HG03103 (cell line): ENCODE results near the gene ADCY5.

Source experiments
- ATAC-seq: cut with Tn5 transposase; IDR thresholded peaks from one replicate; pipeline ENCODE4 v1.9.1; 2021; ENCODE audit warnings: low read depth; ENCODE audit not compliant: unreplicated experiment

Gene ADCY5

DNA sequence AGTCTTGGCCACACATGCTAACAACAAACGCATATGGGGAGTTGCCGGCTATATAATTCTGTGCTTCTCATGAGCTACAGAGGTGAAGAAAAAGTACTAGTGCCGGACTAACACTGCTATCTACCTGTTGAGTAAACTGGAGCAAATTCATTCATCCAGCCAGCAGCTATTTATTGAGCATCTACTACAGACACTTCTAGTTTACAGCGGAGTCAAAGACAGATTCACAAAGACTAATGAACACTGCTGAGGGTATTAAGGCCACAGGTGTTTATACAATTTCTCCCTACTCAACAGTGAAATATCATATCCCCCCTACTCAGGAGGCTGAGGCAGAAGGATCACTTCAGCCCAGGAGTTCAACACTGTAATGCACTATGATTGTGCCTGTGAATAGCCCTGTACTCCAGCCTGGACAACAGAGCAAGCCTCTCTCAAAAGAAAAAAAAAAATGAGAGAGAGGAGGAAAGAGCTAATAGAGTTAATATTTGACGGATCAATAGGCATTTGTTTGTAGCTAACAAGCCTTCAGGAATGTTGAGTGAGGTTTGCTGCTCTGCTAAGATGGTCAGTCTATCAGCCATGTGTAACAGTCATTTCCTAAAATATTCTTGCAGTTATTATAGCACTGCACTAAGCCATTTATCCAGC lies 17.8 kb downstream of the ADCY5 start:
- no peak for ATAC-seq

DNA sequence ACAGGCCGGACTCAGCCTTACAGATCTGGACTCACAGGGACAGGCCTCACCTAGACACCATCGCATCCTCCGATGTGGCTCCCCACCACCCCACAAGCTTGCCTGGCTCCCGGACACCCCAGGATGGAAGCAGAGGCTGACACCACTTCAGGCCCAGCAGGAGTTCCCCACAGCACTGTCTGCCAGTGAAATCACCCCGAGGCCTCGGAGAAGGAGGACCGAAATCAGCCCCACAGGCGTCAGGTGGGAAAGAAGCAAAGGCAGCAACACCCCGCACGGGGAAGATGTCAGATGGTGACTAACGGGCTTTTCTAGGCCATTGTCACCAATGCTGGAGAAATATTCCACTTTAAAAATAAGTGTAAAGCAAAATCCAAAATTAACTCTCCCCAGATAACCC lies 18.6 kb downstream of the ADCY5 start:
- no peak for ATAC-seq

DNA sequence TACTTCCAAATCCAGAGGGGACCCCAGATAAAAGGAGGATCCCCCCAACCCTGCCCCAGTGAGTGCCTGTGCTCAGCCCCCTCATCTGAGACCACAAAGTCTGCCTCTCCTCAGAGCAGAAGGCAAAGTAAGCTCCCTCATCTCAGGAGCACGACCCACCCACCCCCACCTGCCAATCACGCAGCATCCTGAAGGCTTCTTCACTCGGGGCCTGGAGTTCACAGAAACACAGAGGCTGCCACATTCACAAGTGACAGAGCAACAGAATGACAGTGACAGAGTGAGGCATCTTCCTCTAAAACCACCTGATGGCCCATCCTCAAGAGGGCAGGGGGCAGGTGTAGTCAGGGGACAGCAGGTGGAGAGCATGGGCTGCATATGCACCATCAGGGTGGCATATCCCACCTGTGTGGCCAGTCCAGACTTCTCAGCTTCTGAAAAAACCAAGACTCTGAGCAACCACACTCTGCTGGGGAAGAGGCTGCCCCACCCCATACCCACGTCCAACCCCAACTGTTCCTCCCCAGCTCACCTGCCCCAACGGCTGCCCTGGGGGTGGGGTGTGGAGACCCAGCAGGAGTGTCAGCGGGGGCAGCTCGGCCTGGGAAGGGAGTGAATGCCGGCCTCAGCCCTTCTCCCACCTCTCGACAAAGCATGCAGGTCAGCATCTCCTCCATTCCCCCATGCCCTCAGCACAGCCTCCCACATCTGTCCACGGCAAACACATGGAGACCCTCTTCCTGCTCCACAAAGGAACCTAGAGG lies 19.3 kb downstream of the ADCY5 start:
- no peak for ATAC-seq

DNA sequence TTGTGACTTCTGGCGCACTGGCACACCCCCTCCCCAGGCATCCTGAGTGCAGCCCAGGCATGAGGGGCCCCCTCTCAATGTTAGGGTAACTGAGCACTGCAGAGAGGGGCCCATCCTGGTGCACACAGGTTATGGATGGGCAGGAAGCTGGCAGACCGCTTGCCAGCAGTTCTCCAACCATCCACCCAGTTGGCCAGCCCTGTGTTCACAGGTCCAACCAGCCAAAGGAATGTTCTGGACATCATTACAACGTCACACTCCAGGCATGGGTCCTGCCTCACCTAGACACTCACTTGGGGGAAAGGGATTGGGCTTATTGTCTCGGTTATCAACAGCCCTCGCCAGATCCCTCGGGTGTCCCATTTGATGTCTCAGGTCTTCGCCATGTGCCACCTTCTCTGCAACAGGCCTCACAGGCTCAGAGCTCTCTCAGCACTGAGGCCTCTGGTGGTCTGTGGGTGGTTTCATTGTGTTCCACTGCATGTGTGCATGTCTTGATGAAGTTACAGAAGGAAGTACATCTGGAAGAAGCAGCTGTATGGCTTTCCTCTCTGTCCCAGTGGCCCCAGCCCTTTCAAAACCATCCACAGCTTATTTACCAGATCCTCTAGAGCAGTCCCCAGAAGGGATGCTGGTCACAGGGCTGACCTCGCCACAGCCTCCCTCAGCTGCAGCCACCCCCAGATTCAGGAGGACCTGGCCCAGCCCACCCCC lies 23.7 kb downstream of the ADCY5 start:
- ATAC-seq, result no peak

DNA sequence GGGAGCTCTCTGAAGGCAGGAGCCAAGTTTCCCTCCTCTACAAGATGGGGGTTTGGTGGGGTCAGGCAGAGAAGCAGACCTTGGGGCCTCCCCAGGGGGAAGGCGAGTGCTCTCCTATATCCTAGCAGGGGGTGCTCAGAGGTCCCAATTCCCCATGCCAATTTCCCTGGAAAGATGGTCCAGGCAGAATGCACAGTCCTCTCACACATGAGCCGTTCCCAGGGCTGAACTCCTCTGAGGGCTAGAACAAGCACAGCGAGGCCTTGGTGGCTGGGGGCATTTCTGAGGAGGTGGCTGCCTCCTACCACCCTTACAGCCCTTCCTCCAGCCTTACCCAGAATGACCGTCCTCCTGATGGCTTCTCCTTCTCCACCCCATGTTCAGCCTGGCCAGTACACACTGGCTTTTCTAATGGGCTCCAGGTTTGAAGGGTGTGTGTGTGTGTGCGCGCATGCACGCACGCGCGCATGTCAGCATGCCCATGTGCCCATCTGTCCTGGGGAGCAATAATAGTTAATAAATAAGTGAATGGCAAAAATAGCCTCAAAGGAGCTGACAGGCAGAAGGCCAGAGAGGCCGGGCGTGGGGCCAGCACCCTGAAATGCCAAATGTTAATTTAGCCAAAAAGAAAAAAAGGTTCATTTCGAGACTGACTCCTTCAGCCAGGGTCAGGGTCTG lies 24.4 kb downstream of the ADCY5 start:
- ATAC-seq, result no peak

DNA sequence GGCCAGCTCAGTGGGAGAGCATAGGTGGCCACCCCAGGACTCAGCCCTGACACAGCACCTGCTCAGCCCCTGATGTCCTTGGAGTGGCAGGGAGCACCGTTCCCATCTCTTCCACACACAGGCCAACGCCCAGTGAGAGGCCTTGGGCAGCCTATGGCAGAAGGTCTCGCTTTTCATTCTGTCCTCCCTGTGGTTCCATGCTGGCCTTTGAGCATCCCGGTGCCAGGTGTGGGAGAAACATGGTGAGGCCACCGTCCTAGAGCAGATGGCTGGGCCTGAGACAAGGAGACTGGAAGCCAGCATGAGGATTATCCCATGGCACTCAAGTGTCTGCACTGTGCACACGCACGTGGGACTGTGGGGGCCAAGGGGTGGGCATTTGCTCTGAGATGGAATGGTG lies 25.1 kb downstream of the ADCY5 start:
- ATAC-seq, result no peak

DNA sequence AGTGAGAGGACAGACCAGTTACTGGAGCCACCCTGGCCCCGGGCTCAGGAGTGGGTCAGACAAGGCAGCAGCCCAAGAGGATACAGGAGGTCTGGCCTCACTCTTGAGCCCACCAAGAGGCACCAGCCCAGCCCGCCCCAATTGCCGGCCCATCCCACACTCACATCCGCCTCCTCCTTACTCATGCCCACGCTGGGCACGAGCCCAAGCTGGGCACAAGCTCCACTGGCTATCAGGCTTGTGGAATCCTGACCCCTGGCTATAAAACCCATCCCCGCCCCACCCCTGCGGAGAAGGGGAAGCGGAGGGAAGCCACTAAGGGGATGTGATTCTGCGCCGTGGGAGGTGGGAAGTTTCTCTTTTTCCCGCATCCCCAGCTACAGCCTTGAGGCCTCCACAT lies 25.9 kb downstream of the ADCY5 start:
- ATAC-seq, result no peak

DNA sequence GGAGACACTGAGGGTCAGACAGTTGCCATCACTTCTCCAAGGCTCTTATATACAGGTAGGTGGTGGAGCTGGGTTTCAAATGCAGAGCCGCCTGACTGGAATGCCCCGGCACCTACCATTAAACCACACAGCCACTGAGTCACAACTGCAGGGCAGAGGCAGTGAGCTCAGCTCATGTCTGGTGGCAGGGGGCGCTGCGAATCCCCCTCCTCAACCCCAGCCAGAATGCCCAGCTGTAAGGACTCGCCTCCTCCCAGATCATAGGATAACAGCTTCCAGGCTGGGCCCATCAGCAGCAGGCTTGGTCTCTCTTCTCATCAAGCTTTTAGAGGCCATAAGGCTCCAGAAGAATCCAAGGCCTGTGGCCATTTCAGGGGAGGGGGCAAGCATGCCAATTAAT lies 26.4 kb downstream of the ADCY5 start:
- no peak for ATAC-seq

DNA sequence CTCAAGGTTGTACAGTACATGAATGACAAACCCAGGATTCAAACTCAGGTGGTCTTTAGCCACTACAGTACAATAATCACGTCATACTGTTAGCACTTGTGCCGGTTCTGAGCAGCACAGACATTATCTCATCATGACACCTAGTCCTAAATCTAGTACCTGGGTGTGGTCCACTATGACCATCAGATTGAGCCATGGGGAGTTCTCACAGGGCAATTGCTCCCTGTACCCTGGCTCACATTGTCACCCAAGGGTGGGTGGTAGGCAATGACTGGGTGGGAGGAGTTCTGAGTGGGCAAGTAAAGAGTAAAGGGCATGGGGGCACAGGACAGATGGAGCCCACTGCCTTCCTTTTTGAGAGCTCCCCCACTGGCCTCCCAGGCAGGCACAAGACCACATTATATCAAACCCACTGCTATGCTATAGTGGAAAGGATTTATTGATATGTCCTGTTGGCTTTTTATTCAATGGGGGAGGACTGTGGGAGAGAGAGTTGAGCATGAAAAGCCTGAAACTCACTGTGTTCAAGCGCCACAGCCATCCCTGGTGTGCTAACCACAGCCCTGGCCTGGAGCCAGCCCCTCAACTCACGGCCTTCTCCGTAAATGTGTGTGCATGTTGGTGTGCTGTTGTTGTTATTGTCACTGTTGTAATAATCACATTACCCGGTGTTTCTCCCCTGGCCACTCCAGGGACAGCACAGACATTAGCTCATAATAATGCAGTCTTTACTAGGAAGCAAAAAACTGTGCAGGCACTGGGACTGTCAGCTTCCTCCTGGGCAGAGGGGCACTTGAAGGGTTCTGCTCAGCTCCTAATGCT lies 27.3 kb downstream of the ADCY5 start:
- no peak for ATAC-seq

DNA sequence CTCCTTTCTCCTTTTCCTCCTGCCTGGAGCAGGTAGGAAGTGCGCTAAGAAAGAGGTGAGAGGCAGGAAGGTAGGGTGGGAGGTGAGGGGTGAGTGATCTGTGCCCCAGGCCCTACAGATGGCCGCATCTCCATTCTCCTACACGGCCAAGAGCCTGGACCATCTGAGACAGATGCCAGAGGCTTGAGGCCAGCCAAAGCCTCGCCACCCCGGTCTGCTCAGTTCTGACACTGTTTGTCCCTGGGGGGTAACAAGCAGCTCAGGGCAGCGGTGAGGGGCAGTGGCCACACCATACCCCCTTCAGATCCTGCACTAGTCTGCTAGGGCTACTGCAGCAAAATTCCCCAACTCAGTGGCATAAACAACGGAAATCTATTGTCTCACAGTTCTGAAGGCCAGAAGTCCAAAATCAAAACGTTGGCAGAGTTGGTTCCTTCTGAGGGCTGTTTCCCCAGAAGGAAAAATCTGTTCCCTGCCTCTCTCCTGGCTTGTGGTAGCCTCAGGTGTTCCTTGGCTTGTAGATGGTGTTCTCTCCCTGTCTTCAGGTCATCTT lies 28.4 kb downstream of the ADCY5 start:
- ATAC-seq, result no peak

DNA sequence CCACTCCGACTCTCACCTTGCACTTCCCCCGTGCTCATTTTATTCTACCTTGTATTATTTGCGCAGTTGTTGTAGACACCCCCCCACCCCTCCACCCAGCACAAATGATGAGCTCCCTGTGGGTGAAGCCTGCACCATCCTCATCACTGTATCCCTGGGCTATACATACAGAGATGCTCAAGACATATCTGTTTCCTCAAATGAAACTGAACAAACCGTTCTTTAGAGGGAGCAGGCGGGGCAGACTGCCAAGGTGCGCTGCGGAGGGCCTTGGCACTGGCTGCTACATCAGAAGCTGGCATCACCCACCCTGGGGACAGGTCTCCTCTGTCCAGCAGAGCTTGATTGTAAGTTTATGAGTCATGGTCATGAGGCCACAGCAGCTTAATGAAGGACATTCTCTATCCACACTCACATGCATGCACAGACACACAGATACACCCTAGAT lies 29.0 kb downstream of the ADCY5 start:
- no peak for ATAC-seq

DNA sequence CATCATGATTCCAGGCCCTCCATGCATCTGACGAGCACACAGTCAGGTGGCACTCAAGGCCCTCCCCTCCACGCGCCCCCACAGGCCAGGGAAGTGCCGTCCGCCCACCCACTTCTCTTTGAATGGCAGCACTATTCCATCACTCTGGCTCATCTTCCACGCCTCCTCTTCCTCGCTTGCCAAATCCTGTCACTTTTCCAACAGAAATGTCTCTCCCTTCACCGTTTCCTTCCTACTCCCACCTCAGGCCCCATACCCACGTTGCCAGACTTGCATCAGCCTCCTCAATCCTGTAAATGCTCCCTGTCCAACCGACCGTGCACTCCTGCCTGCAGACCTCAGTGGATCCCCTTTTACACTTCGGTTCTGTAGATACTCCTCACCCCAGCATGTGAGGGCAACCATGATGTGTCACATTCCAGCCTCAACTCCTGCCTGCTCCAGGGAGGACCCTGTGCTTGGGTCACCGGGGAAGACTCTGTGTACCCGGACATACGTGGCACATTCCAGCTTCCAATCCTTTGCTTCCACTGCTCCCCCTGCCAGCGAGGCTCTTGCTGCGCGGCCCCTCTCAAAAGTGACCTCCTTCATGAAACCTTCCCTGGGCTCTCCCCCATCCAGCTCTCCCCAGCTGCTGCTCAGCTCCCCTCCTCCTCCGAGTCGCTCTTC lies 29.6 kb downstream of the ADCY5 start:
- no peak for ATAC-seq

DNA sequence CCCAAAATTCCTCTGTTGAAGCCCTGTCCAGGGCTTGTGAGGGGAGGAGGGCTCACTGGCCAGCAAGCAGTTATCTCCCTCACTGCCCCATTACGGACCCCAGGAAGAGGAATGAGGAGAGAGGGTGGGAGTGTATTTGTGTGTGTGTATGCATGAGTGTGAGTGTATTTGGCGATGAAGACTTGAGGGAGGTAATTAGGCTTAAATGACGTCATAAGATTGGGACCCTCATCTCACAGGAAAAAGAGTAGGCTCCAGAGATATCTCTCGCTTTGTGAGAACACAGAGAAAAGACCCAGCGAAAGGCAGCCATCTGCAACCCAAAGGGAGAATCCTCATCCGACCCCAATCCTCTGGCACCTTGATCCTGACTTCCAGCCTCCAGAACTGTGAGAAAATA lies 32.2 kb downstream of the ADCY5 start:
- no peak for ATAC-seq

DNA sequence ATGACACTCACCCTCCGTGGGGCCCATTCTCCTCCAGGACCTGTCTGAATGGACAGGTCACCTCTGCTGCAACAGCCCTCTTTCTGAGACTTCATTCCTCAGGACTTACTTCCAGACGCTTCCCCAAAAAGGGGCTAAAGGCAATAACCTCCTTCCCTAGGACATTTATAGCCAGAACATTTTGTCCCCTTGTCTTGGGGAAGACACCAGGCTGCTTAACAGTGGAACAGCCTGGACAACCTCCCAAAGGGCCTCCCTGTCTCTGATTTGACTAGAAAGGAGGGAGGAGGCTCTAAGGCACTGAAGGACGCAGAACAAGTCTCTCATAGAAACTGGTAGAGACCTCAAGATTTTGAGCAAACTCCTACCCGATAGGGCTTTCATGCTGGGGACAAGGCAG lies 32.7 kb downstream of the ADCY5 start:
- ATAC-seq, result no peak

DNA sequence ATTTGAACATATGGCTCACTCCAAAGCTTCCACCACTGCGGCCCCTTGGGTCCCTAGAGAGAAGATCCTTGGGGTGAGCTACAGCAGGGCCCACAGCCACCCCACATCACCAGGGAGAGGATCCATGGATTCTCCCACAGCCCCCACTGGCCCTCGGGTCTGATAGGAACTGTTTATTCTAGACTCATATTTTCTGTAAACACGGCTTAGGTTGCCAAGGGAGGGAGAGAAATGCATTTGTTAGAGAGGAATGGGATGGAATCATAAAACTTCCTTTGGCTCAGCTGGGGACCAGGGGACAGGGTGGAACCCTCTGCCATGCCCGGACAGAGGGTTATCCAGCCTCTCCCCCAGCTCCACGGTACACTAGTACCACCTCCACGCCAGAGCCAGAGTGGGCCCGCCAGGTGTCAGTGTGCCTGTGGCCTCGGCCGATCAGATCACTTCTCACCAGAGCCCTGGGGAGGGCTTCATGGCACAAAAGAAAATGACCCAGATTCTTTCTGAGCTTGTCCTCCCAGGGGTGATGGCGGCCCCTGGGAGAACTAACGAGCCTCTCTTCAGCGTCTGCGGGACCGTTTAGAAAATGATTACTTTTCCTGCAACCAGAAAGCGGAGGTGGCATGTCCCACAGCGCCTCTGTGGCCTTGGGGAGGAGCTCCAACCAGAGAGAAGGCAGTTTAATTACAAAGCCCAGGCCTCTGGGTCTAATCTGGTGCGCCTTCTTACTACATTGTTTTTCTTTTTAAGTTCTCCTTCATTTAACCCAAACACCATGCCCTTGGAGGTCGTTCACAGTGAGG lies 33.7 kb downstream of the ADCY5 start:
- ATAC-seq, result no peak

DNA sequence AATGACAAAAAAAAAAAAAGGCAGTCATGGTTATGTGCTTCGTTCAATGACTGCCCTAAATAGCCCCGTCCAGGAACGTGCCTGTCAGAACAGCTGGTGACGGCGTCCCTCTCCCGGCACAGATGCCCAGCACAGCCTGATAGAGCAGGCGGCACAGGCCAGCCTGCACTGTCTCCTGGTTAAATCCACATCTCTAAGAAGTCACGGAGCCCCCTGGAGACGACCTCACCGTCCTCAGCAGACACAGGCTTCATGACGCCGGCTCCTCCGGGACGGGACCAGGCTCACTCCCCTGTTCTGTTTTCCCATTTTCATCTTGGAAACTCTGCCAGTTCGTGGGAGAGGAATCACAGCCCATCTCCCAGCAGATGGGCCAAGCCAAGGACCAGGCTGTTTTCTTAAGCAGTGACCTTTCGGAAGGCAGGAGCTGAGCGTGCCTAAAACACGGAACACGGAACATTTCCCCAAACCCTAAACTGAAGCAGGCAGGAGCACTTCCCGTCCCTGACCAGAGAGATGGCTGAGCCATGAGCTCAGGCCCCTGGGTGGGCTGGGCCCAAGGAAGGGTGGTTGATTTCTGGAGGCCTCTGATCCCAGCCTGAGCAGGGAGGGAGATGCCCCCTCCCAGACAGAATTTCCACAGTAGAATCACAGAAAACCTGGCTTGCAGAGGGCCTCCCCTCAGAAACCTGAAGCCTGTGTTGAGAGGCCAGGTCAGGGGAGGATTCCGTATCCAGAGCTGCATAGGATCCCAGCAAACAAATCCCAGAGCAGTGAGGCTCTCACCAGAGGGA lies 35.9 kb downstream of the ADCY5 start:
- ATAC-seq, result no peak

DNA sequence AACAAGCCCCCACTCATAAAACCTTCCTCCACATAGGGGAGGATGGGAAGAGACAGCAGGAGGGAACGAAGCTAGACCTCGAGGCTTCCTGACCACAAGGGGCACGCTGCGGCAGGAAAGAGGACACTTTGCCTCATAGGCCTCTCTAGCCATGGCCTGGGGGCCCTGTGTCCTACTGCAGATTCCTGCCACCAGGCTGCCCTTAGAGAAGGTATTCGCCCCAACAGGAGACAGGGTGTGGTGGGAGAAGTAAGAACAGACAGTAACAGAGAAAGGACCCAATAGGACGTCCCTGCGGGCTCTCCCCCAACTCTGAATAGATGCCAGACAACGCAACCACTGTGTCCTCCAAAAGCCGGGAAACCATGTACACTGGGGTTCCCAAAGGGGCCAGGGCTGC lies 36.8 kb downstream of the ADCY5 start:
- no peak for ATAC-seq
